GM12801 (cell line): ENCODE data around the gene ELFN2.

Source experiments
- TF ChIP-seq, protein P1 (sequence below): IDR thresholded peaks from one replicate; pipeline ENCODE4 v1.5.1; 2011; ENCODE audit warnings: control low read depth; ENCODE audit not compliant: insufficient read length; ENCODE audit errors: extremely low read depth

Gene ELFN2

DNA sequence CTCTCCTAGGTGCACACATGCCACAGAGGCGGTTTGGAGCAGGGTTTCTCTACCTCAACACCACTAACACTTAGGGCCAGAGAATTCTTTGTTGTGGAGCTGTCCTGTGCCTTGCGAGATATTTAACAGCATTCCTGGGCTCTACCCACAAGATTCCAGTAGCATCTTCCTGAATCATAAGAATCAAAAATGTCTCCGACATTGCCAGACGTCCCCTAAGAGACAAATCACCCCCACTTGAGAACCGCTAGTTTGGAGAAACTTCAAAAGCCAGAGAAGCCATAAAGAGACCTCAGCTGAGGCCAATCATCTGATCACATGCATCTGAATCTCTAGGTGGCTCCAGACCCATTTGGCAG is 42.8 kb upstream of the ELFN2 start:
- TF ChIP-seq, protein P1, sequence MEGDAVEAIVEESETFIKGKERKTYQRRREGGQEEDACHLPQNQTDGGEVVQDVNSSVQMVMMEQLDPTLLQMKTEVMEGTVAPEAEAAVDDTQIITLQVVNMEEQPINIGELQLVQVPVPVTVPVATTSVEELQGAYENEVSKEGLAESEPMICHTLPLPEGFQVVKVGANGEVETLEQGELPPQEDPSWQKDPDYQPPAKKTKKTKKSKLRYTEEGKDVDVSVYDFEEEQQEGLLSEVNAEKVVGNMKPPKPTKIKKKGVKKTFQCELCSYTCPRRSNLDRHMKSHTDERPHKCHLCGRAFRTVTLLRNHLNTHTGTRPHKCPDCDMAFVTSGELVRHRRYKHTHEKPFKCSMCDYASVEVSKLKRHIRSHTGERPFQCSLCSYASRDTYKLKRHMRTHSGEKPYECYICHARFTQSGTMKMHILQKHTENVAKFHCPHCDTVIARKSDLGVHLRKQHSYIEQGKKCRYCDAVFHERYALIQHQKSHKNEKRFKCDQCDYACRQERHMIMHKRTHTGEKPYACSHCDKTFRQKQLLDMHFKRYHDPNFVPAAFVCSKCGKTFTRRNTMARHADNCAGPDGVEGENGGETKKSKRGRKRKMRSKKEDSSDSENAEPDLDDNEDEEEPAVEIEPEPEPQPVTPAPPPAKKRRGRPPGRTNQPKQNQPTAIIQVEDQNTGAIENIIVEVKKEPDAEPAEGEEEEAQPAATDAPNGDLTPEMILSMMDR, result no peak

DNA sequence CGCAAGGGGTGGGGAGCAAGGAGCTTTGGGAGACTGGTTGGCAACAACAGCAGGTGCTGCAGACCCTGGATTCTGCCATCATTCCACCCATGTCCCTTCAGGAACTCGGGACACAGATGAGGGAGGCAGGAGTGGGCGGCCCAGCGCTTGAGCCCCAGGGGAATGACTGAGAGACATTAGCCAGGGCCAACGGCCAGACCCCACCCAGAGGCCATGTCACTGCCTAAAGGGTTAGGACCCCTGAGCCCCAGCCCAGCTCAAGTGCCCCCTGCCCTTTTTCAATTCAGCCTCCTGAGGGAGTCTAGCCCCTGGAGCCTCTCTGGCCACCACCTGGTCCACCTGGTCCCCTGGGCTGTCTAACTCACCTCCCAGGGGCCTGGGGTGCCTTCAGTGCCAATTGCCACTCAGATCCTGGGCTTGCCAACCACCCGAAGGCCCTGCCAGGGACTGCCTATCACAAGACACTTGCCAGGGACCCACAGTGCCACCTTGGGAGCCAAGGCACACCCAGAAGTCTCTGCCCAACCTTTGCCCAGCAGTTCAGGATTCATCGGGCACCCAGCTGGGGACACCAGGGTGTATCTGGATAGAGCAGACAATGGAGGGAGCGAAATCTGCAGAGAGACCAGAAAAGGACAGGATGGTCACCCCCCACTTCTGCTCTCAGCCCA is 42.3 kb upstream of the ELFN2 start:
- TF ChIP-seq, protein P1, result no peak

DNA sequence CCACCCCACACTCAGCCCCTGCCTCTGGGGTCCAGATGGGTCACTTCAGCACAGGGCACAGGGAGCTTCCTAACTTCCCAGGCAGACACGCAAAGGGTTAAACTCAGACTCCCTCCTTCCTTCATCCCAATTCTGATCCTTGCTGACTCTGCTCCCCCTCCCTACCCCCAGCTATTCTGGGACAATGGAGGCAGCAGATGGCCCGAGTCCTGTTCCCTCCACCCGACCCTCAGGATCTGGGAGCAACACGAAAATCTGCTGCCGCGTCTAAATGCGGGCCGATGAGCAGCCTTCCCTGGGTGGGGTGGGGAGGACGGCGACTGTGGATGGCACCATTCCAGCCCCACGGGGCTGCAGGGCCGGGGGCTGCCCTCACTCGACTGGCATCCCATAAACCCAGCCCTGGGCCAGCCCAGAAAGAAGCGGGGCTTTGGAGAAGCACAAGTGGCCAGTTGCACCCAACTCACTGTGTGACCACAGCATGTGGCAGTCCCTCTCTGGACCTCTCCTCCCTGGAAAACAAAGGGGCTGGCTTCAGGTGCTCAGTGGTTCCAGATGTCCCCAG is 40.2 kb upstream of the ELFN2 start:
- TF ChIP-seq, protein P1, result no peak

DNA sequence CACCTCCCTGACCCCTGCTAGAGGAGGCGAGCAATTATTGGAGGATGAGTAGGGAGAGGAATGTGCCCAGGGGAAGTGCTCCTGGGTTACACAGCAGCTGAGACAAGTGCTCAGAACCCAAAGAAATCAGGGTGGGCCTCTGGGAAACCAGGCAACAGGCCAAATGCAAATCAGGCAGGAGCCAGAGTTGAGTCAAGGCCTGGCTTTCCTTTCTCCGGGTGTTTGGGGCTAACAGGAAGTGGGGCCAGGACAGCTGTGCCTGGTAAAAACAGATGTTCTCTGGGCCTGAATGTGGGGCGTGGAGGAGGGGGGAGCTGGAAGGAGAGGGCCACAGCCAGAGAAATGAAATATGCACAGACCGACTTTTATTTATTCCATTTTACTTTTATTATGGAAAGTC is 36.9 kb upstream of the ELFN2 start:
- TF ChIP-seq, protein P1, result no peak

DNA sequence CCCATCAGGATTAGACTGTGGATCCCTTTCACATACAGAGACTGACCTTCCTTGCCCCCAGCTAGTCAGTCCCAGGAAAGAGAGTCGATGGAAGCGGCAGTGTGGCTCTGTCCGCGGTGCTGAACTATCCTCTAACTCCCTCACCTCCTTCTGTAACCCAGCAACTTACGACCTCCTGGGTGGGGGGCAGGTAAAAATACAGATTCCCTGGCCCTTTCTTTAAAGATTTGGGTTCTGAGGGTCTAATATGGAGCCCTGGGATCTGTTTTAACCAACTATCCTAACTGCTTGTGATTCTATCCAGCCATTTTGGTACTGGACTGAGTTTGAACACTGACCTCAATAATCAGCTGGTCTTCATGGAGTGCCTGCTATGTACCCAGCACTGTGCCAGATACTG is 35.7 kb upstream of the ELFN2 start:
- TF ChIP-seq, protein P1, result no peak

DNA sequence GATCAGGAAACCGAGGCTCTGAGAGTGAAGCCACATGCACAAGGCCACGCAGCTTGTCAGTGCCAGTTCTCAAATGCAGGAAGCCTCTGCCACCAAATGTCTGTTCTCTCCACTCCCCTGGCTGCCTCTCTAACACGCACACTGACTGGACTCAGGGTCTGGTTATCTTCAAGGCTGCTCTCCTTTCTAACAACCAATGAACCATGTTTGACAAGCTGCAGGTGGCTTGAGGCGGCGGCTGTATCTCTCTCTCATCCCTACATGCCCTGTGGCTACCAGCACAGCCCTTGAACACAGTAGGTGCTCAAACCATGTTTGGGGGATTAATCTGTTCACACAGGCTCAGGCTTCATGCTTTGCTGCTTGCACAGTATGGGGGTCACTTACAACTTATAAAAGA is 35.2 kb upstream of the ELFN2 start:
- TF ChIP-seq, protein P1, result no peak

DNA sequence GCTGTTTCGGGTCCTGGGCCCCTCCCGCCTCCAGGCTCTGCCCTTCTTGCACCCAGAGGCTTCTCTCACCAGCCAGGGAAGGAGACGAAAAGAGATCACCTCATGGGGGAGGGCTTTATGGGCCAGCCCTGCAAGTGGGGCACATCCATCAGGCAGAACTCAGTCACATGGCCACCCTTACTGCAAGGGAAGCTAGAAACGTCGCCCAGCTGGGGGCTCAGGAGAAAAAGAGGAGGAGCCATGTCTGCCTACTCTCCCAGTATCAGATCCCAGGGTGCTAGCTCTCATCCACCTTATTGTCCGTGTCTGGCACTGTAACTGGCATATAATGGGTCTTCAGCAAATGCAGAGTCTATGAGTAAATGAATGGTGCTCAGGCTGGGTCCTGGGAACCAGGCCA is 34.7 kb upstream of the ELFN2 start:
- TF ChIP-seq, protein P1, result no peak
